Activated CD8-positive, alpha-beta memory T cell treated with anti-CD3 and anti-CD28 coated beads for 36 hours (primary cell): ENCODE data around the gene IRF1. TPM values are rescaled to one million over a fixed set of nuclear protein-coding genes. Genes with fewer than 3 reads are reported as not detected.

ENCODE experiments used
- CTCF ChIA-PET: fragments of 350-600 bp; sonication (Branson Sonifier 250); formaldehyde crosslinking; loops from one replicate; lab custom pipeline; 2021; ENCODE audit warnings: antibody characterized with exemption; lab: Charles Lee
- POLR2A ChIA-PET: fragments of 350-600 bp; sonication (Branson Sonifier 250); formaldehyde crosslinking; loops from one replicate; lab custom pipeline; 2021; ENCODE audit warnings: antibody characterized with exemption; lab: Charles Lee
- total RNA-seq, 2 experiments: library from RNA; stranded (reverse); gene quantifications; one replicate each; pipeline ENCODE4 v1.2.3, GENCODE V29; 2021

Gene IRF1
- total RNA-seq, 2 experiments from 2014 or later: 86.7 to 87.5 TPM

- CTCF ChIA-PET: interaction anchor here (0.6 to 10.1 kb wide), 10 partner anchors 9 to 366 kb away, joined by 3 to 165 read pairs (median 6); no protein-coding TSS in a partner anchor
- POLR2A ChIA-PET: interaction anchor here (1.1 kb wide), 1 partner anchor 76 kb away, joined by 3 read pairs; no protein-coding TSS in a partner anchor
These were observed 11.7 kb upstream of the IRF1 start for GRCh38 chr5:132501961-132502931.

GRCh38 chr5:132501629-132501956, 11.0 kb upstream of the IRF1 start:
- CTCF ChIA-PET: interaction anchor here (0.7 to 10.1 kb wide), 19 partner anchors 10 to 434 kb away, joined by 3 to 165 read pairs (median 5); no protein-coding TSS in a partner anchor
- POLR2A ChIA-PET: interaction anchor here (0.5 to 1.1 kb wide), 2 partner anchors 75 to 95 kb away, joined by 3 to 8 read pairs; no protein-coding TSS in a partner anchor

GRCh38 chr5:132500931-132501628, 10.5 kb upstream of the IRF1 start:
- POLR2A ChIA-PET: interaction anchor here (0.5 to 1.7 kb wide), 5 partner anchors 10 to 115 kb away, joined by 3 to 8 read pairs (median 7); partner anchors contain the start of gene IRF1
- CTCF ChIA-PET: interaction anchor here (0.9 to 10.1 kb wide), 29 partner anchors 8 to 434 kb away, joined by 3 to 165 read pairs (median 4); partner anchors contain the start of gene KIF3A

- CTCF ChIA-PET: interaction anchor here (0.7 to 10.1 kb wide), 30 partner anchors 8 to 433 kb away, joined by 3 to 165 read pairs (median 4); partner anchors contain the start of gene KIF3A
- POLR2A ChIA-PET: interaction anchor here (1.2 to 1.7 kb wide), 3 partner anchors 10 to 114 kb away, joined by 6 to 7 read pairs (median 7); partner anchors contain the start of gene IRF1
These were observed 9.8 kb upstream of the IRF1 start for GRCh38 chr5:132500244-132500930.

- CTCF ChIA-PET: interaction anchor here (0.7 to 10.1 kb wide), 15 partner anchors 8 to 320 kb away, joined by 3 to 165 read pairs (median 4); partner anchors contain the start of gene KIF3A
- POLR2A ChIA-PET: interaction anchor here (1.2 to 1.7 kb wide), 3 partner anchors 9 to 113 kb away, joined by 6 to 7 read pairs (median 7); partner anchors contain the start of gene IRF1
These were observed 9.1 kb upstream of the IRF1 start for GRCh38 chr5:132499440-132500243.

GRCh38 chr5:132498686-132499271, 8.2 kb upstream of the IRF1 start:
- POLR2A ChIA-PET: interaction anchor here (0.5 kb wide), 1 partner anchor 239 kb away, joined by 3 read pairs; the partner anchor contains the start of gene KIF3A
- CTCF ChIA-PET: interaction anchor here (1.3 to 10.1 kb wide), 5 partner anchors 27 to 321 kb away, joined by 3 to 165 read pairs (median 4); no protein-coding TSS in a partner anchor

GRCh38 chr5:132498152-132498551, 7.6 kb upstream of the IRF1 start:
- ChIA-PET POLR2A (interaction anchor here (0.5 to 4.0 kb wide), 2 partner anchors 87 to 239 kb away, joined by 3 to 24 read pairs; partner anchors contain the start of gene KIF3A), CTCF (interaction anchor here (1.2 to 10.1 kb wide), 7 partner anchors 28 to 322 kb away, joined by 3 to 165 read pairs (median 4); no protein-coding TSS in a partner anchor)

GRCh38 chr5:132497488-132497997, 7.0 kb upstream of the IRF1 start:
- CTCF ChIA-PET: interaction anchor here (1.0 to 10.1 kb wide), 8 partner anchors 9 to 204 kb away, joined by 3 to 165 read pairs (median 4); no protein-coding TSS in a partner anchor
- POLR2A ChIA-PET: interaction anchor here (2.4 to 4.0 kb wide), 2 partner anchors 86 to 204 kb away, joined by 11 to 24 read pairs; partner anchors contain the start of gene SLC22A4

GRCh38 chr5:132496631-132497487, 6.3 kb upstream of the IRF1 start:
- ChIA-PET CTCF (interaction anchor here (0.6 to 10.1 kb wide), 13 partner anchors 9 to 110 kb away, joined by 3 to 165 read pairs (median 4); no protein-coding TSS in a partner anchor), POLR2A (interaction anchor here (0.6 to 4.0 kb wide), 11 partner anchors 9 to 323 kb away, joined by 3 to 24 read pairs (median 7); partner anchors contain the start of genes RAD50 and SLC22A4)

GRCh38 chr5:132496191-132496630, 5.6 kb upstream of the IRF1 start:
- POLR2A ChIA-PET: interaction anchor here (0.5 to 4.0 kb wide), 13 partner anchors 9 to 324 kb away, joined by 3 to 24 read pairs (median 4); partner anchors contain the start of genes RAD50 and SLC22A4
- CTCF ChIA-PET: interaction anchor here (0.6 to 10.1 kb wide), 14 partner anchors 10 to 109 kb away, joined by 3 to 165 read pairs (median 4); no protein-coding TSS in a partner anchor

GRCh38 chr5:132495667-132496190, 5.2 kb upstream of the IRF1 start:
- ChIA-PET POLR2A (interaction anchor here (0.5 to 4.0 kb wide), 11 partner anchors 8 to 325 kb away, joined by 3 to 24 read pairs (median 7); partner anchors contain the start of genes RAD50 and SLC22A4), CTCF (interaction anchor here (1.0 to 10.1 kb wide), 12 partner anchors 29 to 108 kb away, joined by 3 to 165 read pairs (median 6); no protein-coding TSS in a partner anchor)

- CTCF ChIA-PET: interaction anchor here (0.8 to 1.4 kb wide), 3 partner anchors 14 to 130 kb away, joined by 3 read pairs; no protein-coding TSS in a partner anchor
- POLR2A ChIA-PET: no interaction called here
These were observed 3.2 kb upstream of the IRF1 start for GRCh38 chr5:132493821-132494220.

- ChIA-PET CTCF (interaction anchor here (0.8 to 1.4 kb wide), 3 partner anchors 27 to 130 kb away, joined by 3 read pairs; no protein-coding TSS in a partner anchor), POLR2A (interaction anchor here (7.3 kb wide), 1 partner anchor 68 kb away, joined by 111 read pairs; no protein-coding TSS in a partner anchor)
These were observed 2.7 kb upstream of the IRF1 start for GRCh38 chr5:132493241-132493640.
